ENCODE results near the gene MOSPD3.
A peak's percentile ranks its signal among the peaks of the same experiment; 100 is the strongest.

The MOSPD3 gene

GRCh38 chr7:100614308-100614861 lies 2.0 kb downstream of the MOSPD3 start:
- no peak for TF ChIP-seq CTCF (IDR thresholded peaks at IDR 0.05; ENCODE audit: low read depth, low read length, missing control alignments)
- H3K4me3 ChIP-seq (replicated peaks; ENCODE audit: low read depth, low read length), result no peak overlapping the region
- DNase-seq (ENCODE audit: extremely low read depth, low read depth), result no peak

- H3K4me3 ChIP-seq (replicated peaks; ENCODE audit: low read depth, low read length), result no peak overlapping the region
- no peak for TF ChIP-seq CTCF (IDR thresholded peaks at IDR 0.05; ENCODE audit: low read depth, low read length, missing control alignments)
- no peak for DNase-seq (ENCODE audit: extremely low read depth, low read depth)
These were observed 7.9 kb downstream of the MOSPD3 start for GRCh38 chr7:100620239-100620638.

GRCh38 chr7:100620804-100621203 lies 8.5 kb downstream of the MOSPD3 start:
- H3K4me3 ChIP-seq (replicated peaks; ENCODE audit: low read depth, low read length), result no peak overlapping the region
- no peak for DNase-seq (ENCODE audit: extremely low read depth, low read depth)
- no peak for TF ChIP-seq CTCF (IDR thresholded peaks at IDR 0.05; ENCODE audit: low read depth, low read length, missing control alignments)

GRCh38 chr7:100621554-100621953 lies 9.2 kb downstream of the MOSPD3 start:
- no peak for DNase-seq (ENCODE audit: extremely low read depth, low read depth)
- TF ChIP-seq CTCF (IDR thresholded peaks at IDR 0.05; ENCODE audit: low read depth, low read length, missing control alignments), result no peak
- H3K4me3 ChIP-seq (replicated peaks; ENCODE audit: low read depth, low read length), result no peak overlapping the region

- DNase-seq (ENCODE audit: extremely low read depth, low read depth), result no peak
- TF ChIP-seq CTCF (IDR thresholded peaks at IDR 0.05; ENCODE audit: low read depth, low read length, missing control alignments), result no peak
- H3K4me3 ChIP-seq (replicated peaks; ENCODE audit: low read depth, low read length), result no peak overlapping the region
These were observed 11.8 kb downstream of the MOSPD3 start for GRCh38 chr7:100623951-100624824.

GRCh38 chr7:100626055-100626454 lies 13.7 kb downstream of the MOSPD3 start:
- H3K4me3 ChIP-seq (replicated peaks; ENCODE audit: low read depth, low read length), result 0 out of 2 replicates have a peak overlapping the region, but pooled peaks have one; percentile 58
- no peak for DNase-seq (ENCODE audit: extremely low read depth, low read depth)
- no peak for TF ChIP-seq CTCF (IDR thresholded peaks at IDR 0.05; ENCODE audit: low read depth, low read length, missing control alignments)
